Ovary (tissue), 3 donors: ENCODE results near the gene CNN1.

Experiments
- CTCF ChIP-seq, 3 donors: fragments of 450-650 bp in 2 of 3; fragments of 200-600 bp in 1 of 3; IDR thresholded peaks; one replicate each; pipeline versions ENCODE4 v1.5.1 to v1.8.0; 2016 to 2022; ENCODE audit warnings: antibody characterized with exemption in 3 of 3, mild to moderate bottlenecking in 1 of 3
- EP300 ChIP-seq: sonication (generic); formaldehyde crosslinking; IDR thresholded peaks from one replicate; pipeline ENCODE4 v1.6.1; 2017; ENCODE audit warnings: antibody characterized with exemption
- POLR2A ChIP-seq: fragments of 450-650 bp; IDR thresholded peaks from one replicate; pipeline ENCODE4 v1.6.1; 2017; ENCODE audit warnings: antibody characterized with exemption, mild to moderate bottlenecking, moderate library complexity
- donor health status: DM: no; HTN: no; CAD: no.

GRCh38 chr19:11570039-11570462, 31.4 kb downstream of the CNN1 start:
- TF ChIP-seq CTCF (IDR thresholded peaks at IDR 0.05) (no peak), POLR2A (no peak), EP300 (no peak)
